ENCODE measurements around the gene SEC16B.
"Not testable (repeated sequence)": the region's sequence is repeated elsewhere in the genome, so short reads cannot be mapped to it uniquely, and the experiment has no call there.

SEC16B gene

DNA sequence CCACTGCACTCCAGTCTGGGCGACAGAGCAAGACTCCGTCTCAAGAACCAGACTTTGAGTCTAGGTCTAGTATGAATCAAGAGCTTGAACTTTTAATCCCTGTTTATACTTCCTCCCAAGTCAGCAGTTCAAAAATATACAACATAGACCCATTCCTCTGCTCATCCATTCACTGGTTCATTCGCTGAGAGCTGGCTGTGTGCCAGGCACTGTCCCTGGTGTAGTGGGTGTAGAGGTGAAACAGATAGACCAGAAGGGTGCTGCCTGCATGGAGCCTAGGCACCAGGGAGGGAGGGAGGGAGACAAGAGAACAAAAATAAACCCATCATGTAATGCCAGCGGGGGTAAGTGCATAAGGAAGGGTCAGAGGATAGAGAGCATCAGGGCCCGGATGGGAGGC, 25.5 kb upstream of the SEC16B start:
- no peaks in the 10 kb centered on the region for H3K36me3 Mint-ChIP-seq
- no peaks in the 10 kb centered on the region for H3K4me1 Mint-ChIP-seq
- peaks cover 5 to 6% of the 10 kb centered on the region in 2 donors for H3K27me3 Mint-ChIP-seq
- H3K9me3 Mint-ChIP-seq, result no peaks in the 10 kb centered on the region
- DNase-seq (no peak), ATAC-seq (replicated peaks) (no peak)
- no peak overlapping the region for H3K4me3 Mint-ChIP-seq
- no peak overlapping the region for H3K27ac Mint-ChIP-seq

DNA sequence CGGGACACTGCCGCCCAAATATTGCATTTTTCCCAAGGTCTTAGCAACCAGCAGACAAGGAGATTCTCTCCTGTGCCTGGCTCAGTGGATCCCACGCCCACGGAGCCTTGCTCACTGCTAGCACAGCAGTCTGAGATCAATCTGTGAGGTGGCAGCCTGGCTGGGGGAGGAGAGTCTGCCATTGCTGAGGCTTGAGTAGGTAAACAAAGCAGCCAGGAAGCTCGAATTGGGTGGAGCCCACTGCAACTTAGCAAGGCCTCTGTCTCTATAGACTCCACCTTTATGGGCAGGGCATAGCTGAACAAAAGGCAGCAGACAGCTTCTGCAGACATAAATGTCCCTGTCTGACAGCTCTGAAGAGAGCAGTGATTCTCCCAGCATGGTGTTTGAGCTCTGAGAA, 16.4 kb upstream of the SEC16B start:
- H3K27ac Mint-ChIP-seq; H3K36me3 Mint-ChIP-seq; DNase-seq; H3K27me3 Mint-ChIP-seq; H3K4me1 Mint-ChIP-seq; H3K4me3 Mint-ChIP-seq; ATAC-seq (replicated peaks): not testable (repeated sequence)
- H3K9me3 Mint-ChIP-seq, result peaks cover 7 to 15% of the 10 kb centered on the region in 2 donors

DNA sequence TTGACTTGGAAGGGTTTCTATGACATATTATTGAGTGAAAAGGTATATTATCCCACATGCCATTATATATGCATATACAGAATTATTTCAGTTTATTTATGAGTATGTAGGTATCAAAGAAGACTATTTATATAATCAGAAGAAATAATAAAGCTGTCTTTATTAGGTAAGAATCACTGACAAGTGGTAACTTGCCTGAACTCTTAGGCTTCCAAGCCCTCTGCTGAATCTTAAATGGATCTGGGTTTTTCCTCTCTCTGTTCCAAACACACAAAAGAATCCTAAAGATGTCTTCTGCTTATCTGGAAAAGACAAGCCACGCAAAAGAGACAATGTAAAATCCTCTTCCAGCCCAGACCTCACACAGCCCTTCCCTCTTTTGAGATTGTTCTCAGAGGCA, 14.9 kb upstream of the SEC16B start:
- Mint-ChIP-seq H3K27me3 (peaks cover 0 to 9% of the 10 kb centered on the region in 2 donors), H3K4me3 (no peak overlapping the region), H3K36me3 (no peaks in the 10 kb centered on the region), H3K4me1 (no peaks in the 10 kb centered on the region), H3K9me3 (peaks cover 7 to 12% of the 10 kb centered on the region in 2 donors), H3K27ac (no peak overlapping the region)
- no peak for DNase-seq
- no peak for ATAC-seq (replicated peaks)

DNA sequence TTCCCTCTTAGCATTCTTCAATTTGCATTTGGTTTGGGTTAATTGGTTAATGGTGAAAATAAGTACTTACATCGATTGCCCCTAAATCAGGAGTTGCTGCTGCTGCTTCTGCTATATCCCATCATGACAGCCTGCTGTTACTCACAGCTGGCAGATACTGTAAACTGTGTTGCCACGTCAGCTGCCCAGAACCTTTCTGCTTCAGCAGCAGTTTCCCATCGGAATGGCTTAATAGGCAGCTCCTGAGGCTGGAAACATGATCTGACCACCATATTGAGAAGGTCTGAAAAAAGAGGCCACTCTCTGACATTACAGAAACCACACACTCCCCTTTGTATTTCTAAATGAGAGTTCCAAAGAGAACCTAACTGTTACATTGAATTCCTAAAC, 14.3 kb upstream of the SEC16B start:
- H3K9me3 Mint-ChIP-seq, result peaks cover 3 to 10% of the 10 kb centered on the region in 2 donors
- H3K36me3 Mint-ChIP-seq, result no peaks in the 10 kb centered on the region
- DNase-seq, result no peak
- no peak overlapping the region for H3K4me3 Mint-ChIP-seq
- peaks cover 0 to 9% of the 10 kb centered on the region in 2 donors for H3K27me3 Mint-ChIP-seq
- no peak overlapping the region for H3K27ac Mint-ChIP-seq
- no peak for ATAC-seq (replicated peaks)
- no peaks in the 10 kb centered on the region for H3K4me1 Mint-ChIP-seq

DNA sequence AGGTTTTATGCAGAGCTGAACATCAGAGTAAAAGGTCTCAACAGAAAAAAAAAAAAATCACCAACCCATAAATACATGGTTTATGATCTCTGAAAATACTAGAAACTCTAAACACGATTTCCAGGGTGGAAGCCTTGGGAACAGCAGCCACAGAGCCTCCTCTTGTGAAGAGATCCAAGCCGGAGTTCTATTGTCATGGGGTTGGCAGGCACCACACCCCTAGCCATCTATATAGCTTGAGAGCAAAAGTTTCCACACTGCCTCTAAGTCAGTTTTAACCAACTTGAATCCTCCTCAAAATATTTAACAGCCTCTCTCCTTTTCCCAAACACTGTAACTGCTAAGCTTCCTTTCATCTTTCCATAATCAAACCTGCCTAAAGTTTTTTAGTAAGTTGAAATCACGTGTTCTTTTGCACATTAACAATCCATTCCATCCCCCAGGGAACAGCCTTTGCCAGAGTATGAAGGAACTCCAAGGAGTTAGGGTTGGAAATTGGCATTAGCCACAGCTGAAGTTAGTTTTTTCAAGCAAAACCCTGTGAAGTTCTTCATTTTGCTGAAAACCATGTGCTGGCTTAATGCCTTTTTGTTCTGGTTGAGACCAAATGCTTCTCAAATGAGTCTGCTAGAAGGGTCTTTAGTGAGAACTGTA, 13.8 kb upstream of the SEC16B start:
- H3K9me3 Mint-ChIP-seq, result peaks cover 2 to 6% of the 10 kb centered on the region in 2 donors
- H3K27me3 Mint-ChIP-seq, result peaks cover 0 to 9% of the 10 kb centered on the region in 2 donors
- no peak overlapping the region for H3K27ac Mint-ChIP-seq
- H3K4me3 Mint-ChIP-seq, result no peak overlapping the region
- ATAC-seq (replicated peaks) (no peak), DNase-seq (no peak)
- H3K36me3 Mint-ChIP-seq, result no peaks in the 10 kb centered on the region
- no peaks in the 10 kb centered on the region for H3K4me1 Mint-ChIP-seq

DNA sequence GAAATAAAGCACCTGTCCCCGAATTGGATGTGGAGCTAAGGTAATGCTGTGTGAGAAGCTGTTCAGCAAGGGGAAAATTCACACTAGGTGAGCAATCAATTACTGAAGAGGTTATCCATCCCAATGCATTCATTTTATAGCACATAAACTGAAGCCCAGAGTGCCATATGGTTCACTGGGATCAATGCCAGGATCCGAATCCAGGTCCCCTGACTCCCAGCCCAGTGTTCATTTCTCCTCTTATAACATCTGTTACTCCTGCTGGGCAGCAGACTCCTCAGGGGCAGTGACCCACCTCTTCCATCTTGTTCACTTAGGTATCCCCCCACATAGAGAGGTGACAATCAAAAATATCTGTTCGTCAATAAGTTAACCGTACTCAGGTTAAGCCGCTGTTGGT, 13.2 kb upstream of the SEC16B start:
- no peak overlapping the region for H3K4me3 Mint-ChIP-seq
- H3K27ac Mint-ChIP-seq, result no peak overlapping the region
- H3K27me3 Mint-ChIP-seq, result peaks cover 0 to 9% of the 10 kb centered on the region in 2 donors
- H3K4me1 Mint-ChIP-seq, result no peaks in the 10 kb centered on the region
- DNase-seq (no peak), ATAC-seq (replicated peaks) (no peak)
- peaks cover under 1 to 6% of the 10 kb centered on the region in 2 donors for H3K9me3 Mint-ChIP-seq
- no peaks in the 10 kb centered on the region for H3K36me3 Mint-ChIP-seq

DNA sequence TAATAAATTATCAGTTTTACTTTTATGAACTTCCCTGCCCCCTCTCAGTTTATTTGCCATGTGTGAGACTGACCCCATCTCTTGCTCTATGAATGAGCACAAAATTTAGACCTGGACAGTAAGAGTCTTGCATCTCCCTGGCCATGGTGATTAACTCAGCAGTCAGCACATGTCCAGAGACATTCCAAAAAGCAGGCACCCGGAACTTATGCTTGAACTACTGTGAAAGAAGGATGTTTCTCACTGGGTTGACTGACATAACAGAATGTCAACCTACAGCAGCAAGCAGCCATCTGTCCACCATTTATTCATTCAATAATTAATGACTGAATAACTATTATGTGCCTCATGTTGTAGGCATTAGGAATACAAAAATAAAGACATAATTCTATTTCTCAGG, 11.3 kb upstream of the SEC16B start:
- Mint-ChIP-seq H3K9me3 (no peaks in the 10 kb centered on the region), H3K27ac (no peak overlapping the region), H3K4me1 (no peaks in the 10 kb centered on the region), H3K27me3 (no peaks in the 10 kb centered on the region), H3K4me3 (no peak overlapping the region), H3K36me3 (no peaks in the 10 kb centered on the region)
- DNase-seq, result no peak
- ATAC-seq (replicated peaks), result no peak

DNA sequence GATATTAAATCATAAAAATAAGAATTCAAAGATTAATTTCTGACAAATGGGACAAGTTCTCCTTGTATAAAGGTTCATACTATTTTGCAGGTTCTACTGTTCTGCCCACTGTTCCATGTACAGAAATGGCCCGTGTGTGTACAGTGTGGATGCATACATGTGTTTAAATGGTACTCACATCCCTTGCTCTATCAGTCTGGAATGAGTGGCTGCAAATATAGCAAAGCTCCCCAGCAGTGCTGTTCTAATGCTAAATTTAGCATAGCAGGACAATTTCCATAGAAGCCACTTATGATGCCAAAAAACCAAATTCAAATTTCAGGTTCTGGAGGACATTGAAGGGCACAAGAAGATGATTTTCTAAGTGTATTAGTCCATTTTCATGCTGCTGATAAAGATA, 9.4 kb upstream of the SEC16B start:
- ATAC-seq (replicated peaks) (no peak), DNase-seq (no peak)

DNA sequence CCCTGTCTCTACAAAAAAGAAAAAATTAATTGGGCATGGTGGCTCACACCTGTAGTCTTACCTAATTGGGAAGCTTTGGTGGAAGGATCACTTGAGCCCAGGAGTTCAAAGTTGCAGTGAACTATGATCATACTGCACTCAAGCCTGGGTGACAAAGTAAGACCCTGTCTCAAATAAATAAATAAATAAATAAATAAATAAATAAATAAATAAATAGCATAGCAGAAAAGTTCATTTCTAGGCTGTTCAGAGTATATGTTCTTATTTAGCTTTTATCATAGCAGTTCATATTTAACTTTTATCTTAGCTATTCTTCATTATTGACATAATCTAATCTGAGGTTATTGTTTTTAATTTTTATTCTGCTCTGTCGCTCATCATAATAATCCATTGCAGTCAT, 8.7 kb upstream of the SEC16B start:
- no peak for ATAC-seq (replicated peaks)
- H3K4me3 Mint-ChIP-seq, result no peak overlapping the region
- no peak overlapping the region for H3K27ac Mint-ChIP-seq

More for the DNA sequence above, 9.4 kb upstream of the SEC16B start:
- peaks cover 0 to 4% of the 10 kb centered on the region in 2 donors for H3K27me3 Mint-ChIP-seq
- no peak overlapping the region for H3K27ac Mint-ChIP-seq
- no peaks in the 10 kb centered on the region for H3K4me1 Mint-ChIP-seq
- H3K36me3 Mint-ChIP-seq, result no peaks in the 10 kb centered on the region
- H3K9me3 Mint-ChIP-seq, result no peaks in the 10 kb centered on the region
- no peak overlapping the region for H3K4me3 Mint-ChIP-seq

DNA sequence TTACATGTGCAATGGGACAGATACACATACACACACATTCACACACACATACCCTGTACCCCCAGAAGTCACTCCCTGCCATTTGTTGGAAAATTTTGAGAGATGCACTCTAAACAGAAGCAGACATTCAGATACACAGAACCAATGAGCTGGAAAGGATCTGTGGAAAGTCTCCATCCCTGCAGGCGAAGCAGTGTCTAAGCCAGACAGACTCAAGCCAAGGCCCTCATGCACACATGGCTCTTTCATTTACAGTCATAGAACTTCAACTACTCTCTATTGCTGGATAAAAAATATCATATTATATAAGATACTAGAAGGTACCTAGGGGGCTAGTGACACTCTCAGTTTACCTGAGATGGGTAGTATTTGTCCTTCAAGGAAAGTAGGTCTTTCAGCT, 7.3 kb upstream of the SEC16B start:
- Mint-ChIP-seq H3K27me3 (peaks cover 0 to 7% of the 10 kb centered on the region in 2 donors), H3K9me3 (peaks cover 0 to 2% of the 10 kb centered on the region in 2 donors), H3K4me3 (no peak overlapping the region), H3K27ac (no peak overlapping the region), H3K4me1 (no peaks in the 10 kb centered on the region), H3K36me3 (no peaks in the 10 kb centered on the region)
- DNase-seq, result no peak
- no peak for ATAC-seq (replicated peaks)

More for the DNA sequence above, 8.7 kb upstream of the SEC16B start:
- Mint-ChIP-seq H3K4me1 (no peaks in the 10 kb centered on the region), H3K36me3 (no peaks in the 10 kb centered on the region), H3K27me3 (peaks cover 0 to 7% of the 10 kb centered on the region in 2 donors), H3K9me3 (no peaks in the 10 kb centered on the region)
- no peak for DNase-seq

DNA sequence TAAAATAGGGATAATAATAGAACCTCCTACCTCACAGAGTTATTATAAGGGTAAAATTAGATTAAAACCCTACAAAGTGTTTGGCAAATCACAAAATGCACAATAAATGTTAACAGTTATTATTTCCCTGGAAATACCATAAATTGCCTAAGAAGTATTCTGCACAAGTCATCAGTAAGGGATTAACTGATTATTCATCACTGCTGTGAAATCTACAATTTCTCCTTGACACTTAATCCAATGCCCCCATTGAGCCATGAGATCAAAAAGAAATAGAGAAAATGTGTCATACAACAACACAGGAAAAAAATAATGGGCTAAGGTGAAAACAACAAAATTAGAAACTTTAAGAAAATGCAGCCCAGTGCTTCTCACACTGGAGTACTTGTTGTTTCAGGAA, 6.7 kb upstream of the SEC16B start:
- Mint-ChIP-seq H3K4me3 (no peak overlapping the region), H3K9me3 (peaks cover 0 to 2% of the 10 kb centered on the region in 2 donors), H3K4me1 (no peaks in the 10 kb centered on the region), H3K27me3 (peaks cover 0 to 7% of the 10 kb centered on the region in 2 donors), H3K36me3 (no peaks in the 10 kb centered on the region), H3K27ac (no peak overlapping the region)
- no peak for ATAC-seq (replicated peaks)
- no peak for DNase-seq

DNA sequence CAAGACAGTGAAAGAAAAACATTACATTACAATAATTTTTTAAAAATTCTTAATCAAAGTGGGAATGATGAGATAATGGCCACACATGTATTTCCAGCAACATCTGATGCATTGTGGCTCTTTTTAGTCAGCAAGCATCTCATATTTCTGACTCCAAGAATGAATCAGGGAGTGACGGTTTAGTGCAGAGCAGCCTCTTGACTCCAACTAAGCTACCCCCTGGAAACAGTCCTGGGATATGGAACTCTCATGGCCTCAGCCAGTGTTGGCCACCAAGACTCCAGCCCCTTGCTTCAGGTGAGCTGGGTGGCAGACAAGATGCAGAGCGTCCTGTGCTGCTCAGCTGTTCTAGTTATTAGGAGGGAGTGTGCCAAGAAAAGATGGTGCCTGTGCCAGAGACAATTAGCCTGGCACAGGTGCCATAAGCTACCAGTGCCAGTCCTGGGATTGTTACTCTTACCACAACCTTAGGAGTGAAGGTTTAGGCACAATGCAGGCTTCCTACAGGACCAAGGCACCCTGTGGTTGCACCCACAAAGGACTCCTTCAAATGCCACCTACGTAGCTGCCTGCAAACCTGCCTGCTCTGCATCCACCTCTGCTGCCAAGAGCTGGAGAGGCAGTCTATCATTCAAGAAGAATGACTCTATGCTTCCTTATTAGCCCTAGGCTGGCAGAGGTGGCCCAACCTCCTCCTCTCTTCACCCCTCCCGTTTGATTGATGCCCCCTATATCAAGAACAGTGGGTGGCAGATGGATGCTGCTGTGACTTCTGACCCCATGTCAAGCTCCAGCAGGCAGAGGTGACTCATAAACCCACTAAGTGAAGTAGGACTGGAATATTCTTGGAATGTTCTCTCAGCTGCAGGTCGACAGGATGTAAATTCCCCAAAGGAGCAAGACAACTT, 6.0 kb upstream of the SEC16B start:
- Mint-ChIP-seq H3K4me3 (no peak overlapping the region), H3K27me3 (peaks cover 0 to 7% of the 10 kb centered on the region in 2 donors), H3K27ac (no peak overlapping the region), H3K36me3 (no peaks in the 10 kb centered on the region), H3K9me3 (peaks cover 0 to 2% of the 10 kb centered on the region in 2 donors), H3K4me1 (no peaks in the 10 kb centered on the region)
- DNase-seq, result no peak
- no peak for ATAC-seq (replicated peaks)

DNA sequence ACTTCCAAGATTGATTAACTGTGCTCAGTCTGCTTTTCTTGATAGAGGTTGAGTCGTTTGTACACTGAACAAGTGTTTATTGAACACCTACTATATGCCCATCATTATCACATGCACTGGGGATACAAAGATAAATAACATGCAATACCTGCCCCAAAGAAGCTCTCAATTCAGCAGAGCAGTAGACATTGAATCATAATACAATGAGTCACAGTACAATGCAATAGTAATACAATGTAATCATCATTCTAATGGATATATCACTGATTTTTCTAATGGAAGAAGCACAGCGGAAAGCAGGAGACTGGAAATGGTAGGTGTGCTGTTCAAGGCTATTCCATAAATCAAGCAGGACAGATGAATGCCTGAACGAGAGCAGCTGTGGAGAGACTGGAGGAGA, 3.7 kb upstream of the SEC16B start:
- no peak overlapping the region for H3K4me3 Mint-ChIP-seq
- ATAC-seq (replicated peaks) (no peak), DNase-seq (no peak)
- peaks cover 0 to 7% of the 10 kb centered on the region in 2 donors for H3K27me3 Mint-ChIP-seq
- no peaks in the 10 kb centered on the region for H3K36me3 Mint-ChIP-seq
- H3K9me3 Mint-ChIP-seq, result peaks cover 0 to 2% of the 10 kb centered on the region in 2 donors
- no peak overlapping the region for H3K27ac Mint-ChIP-seq
- no peaks in the 10 kb centered on the region for H3K4me1 Mint-ChIP-seq

DNA sequence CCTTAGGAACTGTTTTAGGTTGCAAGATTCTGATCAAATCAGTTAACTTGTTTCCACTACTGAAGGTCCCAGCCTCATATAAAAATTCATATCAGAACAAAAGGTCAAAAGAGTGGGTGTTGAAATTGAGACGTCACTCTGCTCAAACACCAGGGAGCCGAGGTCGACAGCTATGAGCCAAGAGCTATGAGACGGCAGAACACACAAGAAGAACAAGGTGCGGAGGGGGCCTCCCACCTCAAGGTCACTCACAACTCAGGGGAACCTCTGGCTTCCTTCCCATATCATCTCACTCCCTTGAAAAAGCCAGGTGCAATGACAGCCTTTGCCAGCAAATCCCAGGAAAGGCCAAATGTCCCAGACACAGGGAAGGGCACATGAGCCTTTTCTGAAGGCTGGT, 749 bp downstream of the SEC16B start:
- Mint-ChIP-seq H3K4me1 (no peaks in the 10 kb centered on the region), H3K9me3 (peaks cover 0 to 2% of the 10 kb centered on the region in 2 donors), H3K27me3 (peaks cover 0 to 2% of the 10 kb centered on the region in 2 donors), H3K4me3 (no peak overlapping the region), H3K36me3 (no peaks in the 10 kb centered on the region), H3K27ac (no peak overlapping the region)
- DNase-seq (no peak), ATAC-seq (replicated peaks) (no peak)

DNA sequence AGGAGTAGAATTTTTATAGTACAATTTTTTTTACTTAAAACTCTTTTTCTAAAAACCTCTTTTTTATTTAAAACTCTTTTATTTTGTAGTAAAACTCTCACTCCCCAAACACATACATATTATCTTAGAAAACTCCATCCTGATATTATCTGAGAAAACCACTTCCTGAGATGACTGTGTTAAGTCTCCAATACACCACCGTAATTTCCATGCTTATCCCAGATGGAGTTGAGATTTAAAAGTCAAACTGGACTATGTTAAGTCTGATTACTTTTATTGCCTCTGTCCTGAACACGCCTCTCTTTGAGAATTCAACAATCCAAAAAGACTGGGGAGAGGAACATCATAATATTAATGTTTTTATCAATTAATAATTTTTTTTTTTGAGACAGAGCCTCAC, 3.7 kb downstream of the SEC16B start:
- H3K4me3 Mint-ChIP-seq, result no peak overlapping the region
- H3K27ac Mint-ChIP-seq, result no peak overlapping the region
- H3K4me1 Mint-ChIP-seq, result no peaks in the 10 kb centered on the region
- H3K27me3 Mint-ChIP-seq, result no peaks in the 10 kb centered on the region
- ATAC-seq (replicated peaks) (no peak), DNase-seq (no peak)
- no peaks in the 10 kb centered on the region for H3K9me3 Mint-ChIP-seq
- no peaks in the 10 kb centered on the region for H3K36me3 Mint-ChIP-seq

Data from stimulated activated naive B cell treated with anti-CD40 and anti-IgM and Interleukin-4, amounts not matched to agents 10 μg/mL and 1 μg/mL and 100 μg/mL, for 72 hours (primary cell).